ENCODE data around the gene TMBIM1.
A peak's percentile ranks its signal among the peaks of the same experiment; 100 is the strongest.

The TMBIM1 gene

DNA sequence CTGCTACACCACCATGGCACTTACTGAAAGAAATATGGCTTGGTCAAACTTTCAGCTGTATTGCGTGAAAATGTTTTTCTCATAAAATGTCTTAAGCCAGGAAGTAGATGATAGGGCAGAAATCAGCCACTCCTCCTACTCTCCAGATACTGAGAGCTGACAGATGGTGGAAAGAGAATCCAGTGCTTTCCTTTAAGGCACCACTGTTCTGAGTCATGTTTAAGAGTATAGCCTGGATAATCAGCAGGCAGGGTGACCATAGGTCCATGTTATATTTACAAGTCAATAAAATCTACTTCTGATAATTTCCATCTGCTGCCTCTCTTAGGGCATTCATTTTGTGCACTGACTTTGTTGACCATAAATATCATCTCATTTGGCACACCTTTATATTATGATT is 53.4 kb downstream of the TMBIM1 start:
- Histone ChIP-seq H3K4me1 (ENCODE audit: control insufficient read depth in 1 of 2, insufficient read depth in 2 of 2, low read length in 2 of 2) (peaks cover 0 to 7% of the 10 kb centered on the region in 2 donors), H3K36me3 (ENCODE audit: control insufficient read depth in 1 of 2, insufficient read depth in 2 of 2, low read length in 2 of 2) (peaks cover 56 to 61% of the 10 kb centered on the region in 2 donors), H3K27me3 (ENCODE audit: low read depth, low read length) (no peaks in the 10 kb centered on the region), H3K4me3 (ENCODE audit: low read depth in 1 of 2, low read length in 2 of 2) (no peak overlapping the region), H3K9me3 (ENCODE audit: control insufficient read depth in 1 of 2, low read length in 2 of 2) (no peaks in the 10 kb centered on the region), H3K27ac (ENCODE audit: low read length) (no peak overlapping the region)

DNA sequence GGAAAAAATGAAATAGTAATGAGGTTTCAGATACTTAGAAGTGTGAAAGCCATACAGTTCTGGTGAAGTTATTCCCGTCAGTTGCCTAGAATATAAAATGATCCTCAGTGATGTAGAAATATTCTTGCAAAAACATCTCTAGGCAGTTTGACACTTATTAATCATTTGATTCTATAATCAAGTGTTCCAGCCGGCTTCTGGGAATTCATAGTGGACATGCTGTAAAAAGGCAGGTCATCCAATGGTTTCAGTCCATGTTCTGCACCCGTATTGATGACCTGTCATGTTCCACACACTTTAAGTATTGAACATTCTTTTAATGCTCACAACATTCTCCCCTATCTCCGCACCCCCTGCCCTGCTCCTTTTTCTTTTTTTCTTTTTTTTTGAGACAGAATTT is 55.5 kb downstream of the TMBIM1 start:
- Histone ChIP-seq H3K9me3 (ENCODE audit: control insufficient read depth in 1 of 2, low read length in 2 of 2) (no peaks in the 10 kb centered on the region), H3K36me3 (ENCODE audit: control insufficient read depth in 1 of 2, insufficient read depth in 2 of 2, low read length in 2 of 2) (peaks cover 48 to 51% of the 10 kb centered on the region in 2 donors), H3K27ac (ENCODE audit: low read length) (no peak overlapping the region), H3K27me3 (ENCODE audit: low read depth, low read length) (no peaks in the 10 kb centered on the region), H3K4me3 (ENCODE audit: low read depth in 1 of 2, low read length in 2 of 2) (no peak overlapping the region), H3K4me1 (ENCODE audit: control insufficient read depth in 1 of 2, insufficient read depth in 2 of 2, low read length in 2 of 2) (peaks cover 0 to 5% of the 10 kb centered on the region in 2 donors)

DNA sequence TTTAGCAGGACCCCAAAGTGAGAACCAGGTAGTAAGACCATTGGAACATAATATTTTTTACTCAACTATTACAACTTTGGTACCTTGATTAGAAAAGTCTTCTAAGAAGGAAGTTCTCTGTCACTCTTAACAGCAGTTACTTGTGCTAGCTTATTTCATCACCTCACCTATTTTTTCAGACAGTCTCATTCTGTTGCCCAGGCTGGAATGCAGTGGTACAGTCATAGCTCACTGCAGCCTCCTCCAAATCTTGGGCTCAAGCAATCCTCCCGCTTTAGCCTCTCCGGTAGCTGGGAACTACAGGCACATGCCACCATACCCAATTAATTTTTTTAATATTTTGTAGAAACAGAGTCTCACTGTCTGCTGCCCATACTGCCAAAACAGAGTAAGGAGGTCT is 57.3 kb downstream of the TMBIM1 start:
- Histone ChIP-seq H3K27me3 (ENCODE audit: low read depth, low read length) (no peaks in the 10 kb centered on the region), H3K4me1 (ENCODE audit: control insufficient read depth in 1 of 2, insufficient read depth in 2 of 2, low read length in 2 of 2) (peaks cover 4 to 18% of the 10 kb centered on the region in 2 donors), H3K4me3 (ENCODE audit: low read depth in 1 of 2, low read length in 2 of 2) (no peak overlapping the region), H3K36me3 (ENCODE audit: control insufficient read depth in 1 of 2, insufficient read depth in 2 of 2, low read length in 2 of 2) (peaks cover 38 to 40% of the 10 kb centered on the region in 2 donors), H3K9me3 (ENCODE audit: control insufficient read depth in 1 of 2, low read length in 2 of 2) (no peaks in the 10 kb centered on the region), H3K27ac (ENCODE audit: low read length) (no peak overlapping the region)

DNA sequence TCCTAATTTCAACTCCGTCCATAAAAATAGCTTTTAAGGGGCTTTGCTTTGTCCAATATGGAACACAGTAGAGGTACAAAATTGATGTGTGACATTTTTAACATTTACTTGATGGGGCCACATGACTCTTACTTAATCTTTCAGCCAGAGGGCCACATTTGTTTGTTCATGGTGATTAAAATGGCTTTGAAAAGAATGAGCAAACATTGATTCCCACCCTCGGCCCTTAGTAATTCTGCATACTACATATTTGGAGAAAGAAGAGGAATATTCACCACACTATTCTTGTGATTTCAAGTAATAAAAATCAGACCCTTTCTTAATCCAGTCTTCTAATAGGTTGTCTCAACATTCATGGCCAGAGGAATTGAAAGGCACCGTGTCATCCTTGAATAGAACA is 57.8 kb downstream of the TMBIM1 start:
- H3K4me3 ChIP-seq (ENCODE audit: low read depth in 1 of 2, low read length in 2 of 2), result no peak overlapping the region
- H3K27ac ChIP-seq (ENCODE audit: low read length), result no peak overlapping the region
- H3K27me3 ChIP-seq (ENCODE audit: low read depth, low read length), result no peaks in the 10 kb centered on the region
- peaks cover 4 to 18% of the 10 kb centered on the region in 2 donors for H3K4me1 ChIP-seq (ENCODE audit: control insufficient read depth in 1 of 2, insufficient read depth in 2 of 2, low read length in 2 of 2)
- H3K36me3 ChIP-seq (ENCODE audit: control insufficient read depth in 1 of 2, insufficient read depth in 2 of 2, low read length in 2 of 2), result peaks cover 35 to 37% of the 10 kb centered on the region in 2 donors
- no peaks in the 10 kb centered on the region for H3K9me3 ChIP-seq (ENCODE audit: control insufficient read depth in 1 of 2, low read length in 2 of 2)

DNA sequence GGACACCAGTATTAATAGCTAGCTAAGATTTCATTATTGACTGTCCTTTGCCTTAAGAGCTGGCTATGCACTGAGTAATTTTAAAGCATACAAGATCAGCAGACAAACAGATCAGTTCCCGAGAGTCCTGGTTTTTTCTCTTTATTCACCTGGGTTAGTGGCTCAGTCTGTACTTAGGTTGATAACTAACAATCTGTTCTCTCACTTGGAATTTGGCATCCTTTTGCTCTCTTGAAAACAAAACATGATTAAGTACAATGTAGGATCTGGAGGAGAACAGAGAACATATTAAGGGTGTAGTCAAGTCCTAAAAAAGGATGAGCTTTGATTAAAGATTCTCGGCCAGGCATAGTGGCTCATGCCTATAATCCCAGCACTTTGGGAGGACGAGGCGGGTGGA is 58.8 kb downstream of the TMBIM1 start:
- Histone ChIP-seq H3K9me3 (ENCODE audit: control insufficient read depth in 1 of 2, low read length in 2 of 2) (no peaks in the 10 kb centered on the region), H3K4me1 (ENCODE audit: control insufficient read depth in 1 of 2, insufficient read depth in 2 of 2, low read length in 2 of 2) (peaks cover 9 to 27% of the 10 kb centered on the region in 2 donors), H3K36me3 (ENCODE audit: control insufficient read depth in 1 of 2, insufficient read depth in 2 of 2, low read length in 2 of 2) (peaks cover 33 to 36% of the 10 kb centered on the region in 2 donors)

DNA sequence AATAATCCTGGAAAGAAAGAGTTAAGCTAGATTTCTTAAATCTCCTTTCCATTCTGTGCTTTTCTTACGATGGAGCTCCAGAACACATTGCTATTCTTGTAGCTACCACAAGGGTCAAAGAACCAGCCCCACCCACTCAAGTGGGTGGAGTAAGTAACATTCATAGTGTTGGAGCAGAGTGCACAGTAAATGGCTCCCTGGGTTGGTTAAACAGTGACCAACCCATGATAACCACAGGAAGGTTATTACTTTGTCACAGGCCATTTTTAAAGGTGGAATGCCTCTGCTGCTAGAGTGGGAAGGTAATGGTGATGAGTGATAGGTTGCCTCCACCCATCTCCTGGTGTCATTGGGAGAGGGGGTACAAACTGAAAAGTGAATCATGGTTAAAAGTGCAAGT is 61.4 kb downstream of the TMBIM1 start:
- no peaks in the 10 kb centered on the region for H3K27me3 ChIP-seq (ENCODE audit: low read depth, low read length)
- peak overlapping the region; percentile 24 for H3K27ac ChIP-seq (ENCODE audit: low read length)
- H3K9me3 ChIP-seq (ENCODE audit: control insufficient read depth in 1 of 2, low read length in 2 of 2), result no peaks in the 10 kb centered on the region
- no peak overlapping the region for H3K4me3 ChIP-seq (ENCODE audit: low read depth in 1 of 2, low read length in 2 of 2)
- H3K36me3 ChIP-seq (ENCODE audit: control insufficient read depth in 1 of 2, insufficient read depth in 2 of 2, low read length in 2 of 2), result peaks cover 31 to 36% of the 10 kb centered on the region in 2 donors
- H3K4me1 ChIP-seq (ENCODE audit: control insufficient read depth in 1 of 2, insufficient read depth in 2 of 2, low read length in 2 of 2), result peaks cover 11 to 29% of the 10 kb centered on the region in 2 donors

More for the DNA sequence above, 58.8 kb downstream of the TMBIM1 start:
- H3K27ac ChIP-seq (ENCODE audit: low read length), result no peak overlapping the region
- H3K27me3 ChIP-seq (ENCODE audit: low read depth, low read length), result no peaks in the 10 kb centered on the region
- H3K4me3 ChIP-seq (ENCODE audit: low read depth in 1 of 2, low read length in 2 of 2), result no peak overlapping the region

DNA sequence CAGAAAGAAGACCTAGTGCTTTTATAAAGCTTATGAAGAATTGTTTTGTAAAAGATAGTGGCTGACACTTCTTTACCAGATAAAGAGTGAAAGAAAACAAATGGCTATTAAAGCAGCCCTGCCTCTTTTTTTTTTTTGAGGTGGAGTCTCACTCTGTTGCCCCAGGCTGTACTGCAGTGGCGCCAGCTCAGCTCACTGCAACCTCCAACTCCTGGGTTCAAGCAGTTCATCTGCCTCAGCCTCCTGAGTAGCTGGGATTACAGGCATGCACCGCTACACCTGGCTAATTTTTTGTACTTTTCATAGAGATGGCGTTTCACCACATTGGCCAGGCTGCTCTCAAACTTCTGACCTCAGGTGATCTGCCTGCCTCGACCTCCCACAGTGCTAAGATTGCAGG is 62.5 kb downstream of the TMBIM1 start:
- Histone ChIP-seq H3K4me1 (ENCODE audit: control insufficient read depth in 1 of 2, insufficient read depth in 2 of 2, low read length in 2 of 2) (peaks cover 11 to 30% of the 10 kb centered on the region in 2 donors), H3K27ac (ENCODE audit: low read length) (peak overlapping the region; percentile 74), H3K27me3 (ENCODE audit: low read depth, low read length) (no peaks in the 10 kb centered on the region), H3K9me3 (ENCODE audit: control insufficient read depth in 1 of 2, low read length in 2 of 2) (no peaks in the 10 kb centered on the region), H3K36me3 (ENCODE audit: control insufficient read depth in 1 of 2, insufficient read depth in 2 of 2, low read length in 2 of 2) (peaks cover 24 to 37% of the 10 kb centered on the region in 2 donors), H3K4me3 (ENCODE audit: low read depth in 1 of 2, low read length in 2 of 2) (no peak overlapping the region)

DNA sequence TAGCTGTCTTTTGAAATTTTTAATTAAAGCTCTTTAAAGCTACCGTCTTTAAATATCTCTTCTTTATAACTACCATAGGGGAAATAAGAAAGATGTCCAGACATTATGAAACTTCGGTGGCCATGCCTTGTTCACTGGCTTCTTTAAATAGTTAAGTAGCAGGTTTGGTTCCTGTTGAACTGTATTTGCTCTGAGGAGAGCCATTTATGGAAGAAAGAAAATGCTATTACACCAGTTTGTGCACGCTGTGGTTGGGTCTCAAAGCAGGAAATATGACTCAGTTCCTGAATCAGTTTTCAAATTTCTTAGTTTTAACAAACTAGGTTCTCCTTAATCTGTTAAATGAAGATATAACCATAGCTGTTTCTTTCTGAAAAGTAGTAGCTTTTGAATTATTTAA is 63.1 kb downstream of the TMBIM1 start:
- H3K36me3 ChIP-seq (ENCODE audit: control insufficient read depth in 1 of 2, insufficient read depth in 2 of 2, low read length in 2 of 2), result peaks cover 28 to 36% of the 10 kb centered on the region in 2 donors
- peaks cover 13 to 34% of the 10 kb centered on the region in 2 donors for H3K4me1 ChIP-seq (ENCODE audit: control insufficient read depth in 1 of 2, insufficient read depth in 2 of 2, low read length in 2 of 2)
- no peak overlapping the region for H3K4me3 ChIP-seq (ENCODE audit: low read depth in 1 of 2, low read length in 2 of 2)
- H3K27me3 ChIP-seq (ENCODE audit: low read depth, low read length), result no peaks in the 10 kb centered on the region
- peak overlapping the region; percentile 74 for H3K27ac ChIP-seq (ENCODE audit: low read length)
- no peaks in the 10 kb centered on the region for H3K9me3 ChIP-seq (ENCODE audit: control insufficient read depth in 1 of 2, low read length in 2 of 2)

DNA sequence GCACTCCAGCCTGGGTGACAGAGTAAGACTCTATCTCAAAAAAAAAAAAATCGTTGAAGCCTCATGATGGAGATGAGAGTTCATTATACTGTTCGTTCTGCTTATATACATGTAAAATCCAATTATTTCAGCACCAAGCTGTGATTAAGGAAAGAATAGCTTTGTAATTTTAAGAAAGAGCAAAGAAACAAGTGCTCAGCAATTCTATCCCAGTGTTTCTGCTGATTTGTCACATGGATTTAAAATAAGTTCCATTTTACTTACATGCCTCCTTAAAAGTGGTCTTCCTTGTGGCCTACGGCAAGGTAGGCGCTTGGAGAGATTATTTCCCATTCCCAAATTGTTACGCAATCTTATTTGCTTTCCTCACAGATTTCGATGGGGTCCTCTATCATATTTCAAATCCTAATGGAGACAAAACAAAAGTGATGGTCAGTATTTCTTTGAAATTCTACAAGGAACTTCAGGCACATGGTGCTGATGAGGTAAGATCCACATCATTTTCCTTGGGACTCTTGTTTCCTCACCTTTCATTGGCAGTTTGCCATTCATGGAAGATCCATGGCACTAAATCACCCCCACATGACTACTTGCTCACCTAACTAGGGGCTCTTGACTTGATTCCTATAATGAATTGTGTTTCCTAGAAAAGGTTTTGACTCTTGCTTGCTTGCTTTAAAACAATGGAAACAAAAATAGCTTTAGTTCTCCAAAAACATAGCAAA is 63.8 kb downstream of the TMBIM1 start:
- no peaks in the 10 kb centered on the region for H3K27me3 ChIP-seq (ENCODE audit: low read depth, low read length)
- H3K27ac ChIP-seq (ENCODE audit: low read length), result peak overlapping the region; percentile 74
- no peak overlapping the region for H3K4me3 ChIP-seq (ENCODE audit: low read depth in 1 of 2, low read length in 2 of 2)
- peaks cover 20 to 38% of the 10 kb centered on the region in 2 donors for H3K4me1 ChIP-seq (ENCODE audit: control insufficient read depth in 1 of 2, insufficient read depth in 2 of 2, low read length in 2 of 2)
- H3K9me3 ChIP-seq (ENCODE audit: control insufficient read depth in 1 of 2, low read length in 2 of 2), result no peaks in the 10 kb centered on the region
- H3K36me3 ChIP-seq (ENCODE audit: control insufficient read depth in 1 of 2, insufficient read depth in 2 of 2, low read length in 2 of 2), result peaks cover 28 to 33% of the 10 kb centered on the region in 2 donors

DNA sequence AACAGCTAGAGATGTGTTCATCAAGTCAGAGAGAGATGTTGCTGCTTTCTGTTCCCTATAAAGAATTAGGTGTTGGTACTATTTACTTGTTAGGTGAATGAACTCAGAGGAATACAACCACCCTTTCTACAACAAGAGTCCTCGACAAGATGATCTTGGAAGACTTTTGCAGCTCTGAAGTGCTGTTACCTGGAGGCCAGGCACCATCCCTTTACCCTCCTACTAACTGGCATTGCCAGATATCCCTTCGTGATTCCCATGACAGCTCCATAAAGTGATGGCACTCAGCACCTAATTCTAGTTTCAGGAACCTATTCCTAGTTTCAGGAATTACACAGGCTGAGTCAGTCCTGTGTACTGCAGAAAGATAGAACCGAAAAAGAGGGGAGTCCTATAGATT is 65.4 kb downstream of the TMBIM1 start:
- H3K27ac ChIP-seq (ENCODE audit: low read length), result no peak overlapping the region
- no peaks in the 10 kb centered on the region for H3K27me3 ChIP-seq (ENCODE audit: low read depth, low read length)
- peaks cover 28% of the 10 kb centered on the region in 2 donors for H3K36me3 ChIP-seq (ENCODE audit: control insufficient read depth in 1 of 2, insufficient read depth in 2 of 2, low read length in 2 of 2)
- no peaks in the 10 kb centered on the region for H3K9me3 ChIP-seq (ENCODE audit: control insufficient read depth in 1 of 2, low read length in 2 of 2)
- H3K4me1 ChIP-seq (ENCODE audit: control insufficient read depth in 1 of 2, insufficient read depth in 2 of 2, low read length in 2 of 2), result peaks cover 24 to 54% of the 10 kb centered on the region in 2 donors
- H3K4me3 ChIP-seq (ENCODE audit: low read depth in 1 of 2, low read length in 2 of 2), result no peak overlapping the region
